Loucy (cell line): ENCODE data around the gene TPX2.

Source experiments
- H2AFZ ChIP-seq: fragments of 200-600 bp; sonication (generic); 2 replicates; pipeline ENCODE4 v1.6.0; 2016; ENCODE audit warnings: antibody characterized with exemption, mild to moderate bottlenecking, low read length, moderate library complexity
- H3F3A ChIP-seq: fragments of 200-600 bp; 2 replicates; pipeline ENCODE4 v1.6.0; 2016; ENCODE audit warnings: antibody characterized with exemption, low read depth, mild to moderate bottlenecking
- H3K27me3 ChIP-seq: fragments of 200-600 bp; sonication (generic); 2 replicates; pipeline ENCODE4 v1.6.1; 2014; ENCODE audit warnings: low read length, mild to moderate bottlenecking; ENCODE audit not compliant: insufficient read depth, poor library complexity, severe bottlenecking
- H3K36me3 ChIP-seq: fragments of 200-600 bp; sonication (generic); 2 replicates; pipeline ENCODE4 v1.6.1; 2016; ENCODE audit warnings: low read length; ENCODE audit not compliant: insufficient read depth
- H3K4me1 ChIP-seq: fragments of 200-600 bp; sonication (generic); 2 replicates; pipeline ENCODE4 v1.5.1; 2014; ENCODE audit warnings: low read length, mild to moderate bottlenecking; ENCODE audit not compliant: insufficient read depth, poor library complexity, severe bottlenecking
- H3K4me2 ChIP-seq: fragments of 200-600 bp; sonication (generic); 2 replicates; pipeline ENCODE4 v1.6.0; 2014; ENCODE audit warnings: antibody characterized with exemption, low read length, low read depth, mild to moderate bottlenecking; ENCODE audit not compliant: poor library complexity, severe bottlenecking
- H3K4me3 ChIP-seq: fragments of 200-600 bp; sonication (generic); 2 replicates; pipeline ENCODE4 v1.5.1; 2014; ENCODE audit warnings: low read length, mild to moderate bottlenecking, mixed read lengths; ENCODE audit not compliant: poor library complexity, severe bottlenecking
- H3K79me2 ChIP-seq: fragments of 200-600 bp; sonication (generic); 2 replicates; pipeline ENCODE4 v1.6.1; 2014; ENCODE audit warnings: low read length; ENCODE audit not compliant: insufficient read depth
- H3K9ac ChIP-seq: fragments of 200-600 bp; sonication (generic); 2 replicates; pipeline ENCODE4 v1.6.0; 2014; ENCODE audit warnings: mild to moderate bottlenecking, low read depth, low read length, moderate library complexity; ENCODE audit not compliant: poor library complexity, severe bottlenecking
- H3K9me2 ChIP-seq: fragments of 200-600 bp; sonication (generic); replicated peaks from 2 replicates; pipeline ENCODE4 v1.6.1; 2016; ENCODE audit warnings: low read depth, low read length, mixed read lengths
- H3K9me3 ChIP-seq: fragments of 200-600 bp; sonication (generic); 2 replicates; pipeline ENCODE4 v1.6.1; 2014; ENCODE audit warnings: mild to moderate bottlenecking, antibody characterized with exemption, low read length, low read depth; ENCODE audit not compliant: insufficient read depth
- H4K20me1 ChIP-seq: fragments of 200-600 bp; sonication (generic); 2 replicates; pipeline ENCODE4 v1.6.0; 2014; ENCODE audit warnings: antibody characterized with exemption, low read length, mild to moderate bottlenecking; ENCODE audit not compliant: insufficient read depth, poor library complexity, severe bottlenecking
- CTCF ChIP-seq: fragments of 200-600 bp; sonication (generic); conservative IDR thresholded peaks from 2 replicates; pipeline ENCODE4 v1.5.1; 2014; ENCODE audit warnings: mild to moderate bottlenecking, antibody characterized with exemption, low read length
- EZH2phosphoT487 ChIP-seq: fragments of 200-600 bp; IDR thresholded peaks from 2 replicates; pipeline ENCODE4 v1.6.1; 2018; ENCODE audit warnings: antibody characterized with exemption, mild to moderate bottlenecking, moderate library complexity, borderline replicate concordance

Gene TPX2

GRCh38 chr20:31706607-31707257 is 32.4 kb upstream of the TPX2 start:
- Histone ChIP-seq H4K20me1 (peaks cover 56% of the 10 kb centered on the region), H3K4me2 (no peak overlapping the region), H3F3A (no peaks in the 10 kb centered on the region), H3K79me2 (peaks cover 86% of the 10 kb centered on the region), H2AFZ (no peak overlapping the region), H3K36me3 (peaks cover 51% of the 10 kb centered on the region), H3K9me3 (no peaks in the 10 kb centered on the region), H3K4me1 (peaks cover 34% of the 10 kb centered on the region), H3K4me3 (no peak overlapping the region), H3K9ac (no peak overlapping the region), H3K27me3 (no peaks in the 10 kb centered on the region), H3K9me2 (no peaks in the 10 kb centered on the region)
- no peak for TF ChIP-seq EZH2phosphoT487
- TF ChIP-seq CTCF: no peak

- Histone ChIP-seq H3K36me3 (peaks cover 51% of the 10 kb centered on the region), H3F3A (no peaks in the 10 kb centered on the region), H4K20me1 (peaks cover 60% of the 10 kb centered on the region), H3K9ac (no peak overlapping the region), H3K9me2 (no peaks in the 10 kb centered on the region), H3K27me3 (no peaks in the 10 kb centered on the region), H3K79me2 (peaks cover 86% of the 10 kb centered on the region), H2AFZ (no peak overlapping the region), H3K9me3 (no peaks in the 10 kb centered on the region), H3K4me1 (peaks cover 39% of the 10 kb centered on the region), H3K4me2 (no peak overlapping the region), H3K4me3 (no peak overlapping the region)
- no peak for TF ChIP-seq EZH2phosphoT487
- no peak for TF ChIP-seq CTCF
These were observed 31.9 kb upstream of the TPX2 start for GRCh38 chr20:31707258-31707615.

- Histone ChIP-seq H3K36me3 (peaks cover 55% of the 10 kb centered on the region), H3K4me1 (peaks cover 46% of the 10 kb centered on the region), H3K9ac (no peak overlapping the region), H3K4me2 (peak overlapping the region; percentile 27), H3K79me2 (peaks cover 90% of the 10 kb centered on the region), H3K4me3 (no peak overlapping the region), H2AFZ (no peak overlapping the region), H3K27me3 (no peaks in the 10 kb centered on the region), H4K20me1 (peaks cover 68% of the 10 kb centered on the region), H3K9me2 (no peaks in the 10 kb centered on the region), H3K9me3 (no peaks in the 10 kb centered on the region), H3F3A (no peaks in the 10 kb centered on the region)
- no peak for TF ChIP-seq CTCF
- no peak for TF ChIP-seq EZH2phosphoT487
These were observed 30.9 kb upstream of the TPX2 start for GRCh38 chr20:31707994-31708735.
